Neural cell (in vitro differentiated cells): ENCODE measurements around the gene RPS16. TPM values are rescaled to one million over a fixed set of nuclear protein-coding genes. Genes with fewer than 3 reads are reported as not detected.

Experiments used
- H2AFZ ChIP-seq: fragments of 200-600, 300-800 bp; sonication (generic), shearing (Covaris generic); 2 replicates; pipeline ENCODE4 v1.6.0; 2014; ENCODE audit warnings: low read depth, mild to moderate bottlenecking, antibody characterized with exemption, low read length, moderate library complexity
- H3F3A ChIP-seq: fragments of 200-600 bp; shearing (Covaris generic); 2 replicates; pipeline ENCODE4 v1.6.1; 2016; ENCODE audit warnings: mild to moderate bottlenecking, moderate library complexity, mixed read lengths, antibody characterized with exemption, low read length; ENCODE audit not compliant: insufficient read depth, poor library complexity, severe bottlenecking
- H3K27ac ChIP-seq: fragments of 200-600, 300-800 bp; sonication (generic), shearing (Covaris generic); 2 replicates; pipeline ENCODE4 v1.5.1; 2014; ENCODE audit warnings: mild to moderate bottlenecking, low read length, moderate library complexity
- H3K27me3 ChIP-seq: fragments of 300-800, 200-600 bp; sonication (generic), shearing (Covaris generic); 2 replicates; pipeline ENCODE4 v1.6.0; 2014; ENCODE audit warnings: mild to moderate bottlenecking, low read depth, low read length, moderate library complexity; ENCODE audit not compliant: insufficient read depth
- H3K36me3 ChIP-seq: fragments of 300-800, 200-600 bp; sonication (generic), shearing (Covaris generic); 2 replicates; pipeline ENCODE4 v1.5.1; 2014; ENCODE audit warnings: mild to moderate bottlenecking, antibody characterized with exemption, low read length, moderate library complexity; ENCODE audit not compliant: insufficient read depth
- H3K4me2 ChIP-seq: fragments of 300-800, 200-600 bp; sonication (generic), shearing (Covaris generic); 2 replicates; pipeline ENCODE4 v1.6.0; 2014; ENCODE audit warnings: mild to moderate bottlenecking, low read length
- H3K4me3 ChIP-seq: fragments of 300-800, 200-600 bp; sonication (generic), shearing (Covaris generic); 2 replicates; pipeline ENCODE4 v1.5.1; 2014; ENCODE audit warnings: mild to moderate bottlenecking, low read length, moderate library complexity
- H3K79me2 ChIP-seq: fragments of 200-600 bp; shearing (Covaris generic); replicated peaks from 2 replicates; pipeline ENCODE4 v1.6.0; 2014; ENCODE audit warnings: mild to moderate bottlenecking, low read length, moderate library complexity; ENCODE audit not compliant: insufficient read depth
- H3K9ac ChIP-seq: fragments of 300-800, 200-600 bp; sonication (generic), shearing (Covaris generic); 2 replicates; pipeline ENCODE4 v1.6.1; 2016; ENCODE audit warnings: mild to moderate bottlenecking, low read length, mixed read lengths
- H3K9me2 ChIP-seq: fragments of 200-600 bp; shearing (Covaris generic); 2 replicates; pipeline ENCODE4 v1.6.1; 2016; ENCODE audit warnings: mild to moderate bottlenecking, low read length, mixed read lengths; ENCODE audit not compliant: insufficient read depth
- H3K9me3 ChIP-seq: fragments of 200-600, 300-800 bp; sonication (generic), shearing (Covaris generic); 2 replicates; pipeline ENCODE4 v1.6.1; 2016; ENCODE audit warnings: mild to moderate bottlenecking, mixed run types, low read length, moderate library complexity, mixed read lengths
- H4K20me1 ChIP-seq: fragments of 200-600 bp; shearing (Covaris generic); 2 replicates; pipeline ENCODE4 v1.6.1; 2016; ENCODE audit warnings: mild to moderate bottlenecking, mixed run types; ENCODE audit not compliant: insufficient read depth
- EP300 ChIP-seq: fragments of 450-650 bp; conservative IDR thresholded peaks from 2 replicates; pipeline ENCODE4 v1.6.1; 2014; ENCODE audit warnings: antibody characterized with exemption, mild to moderate bottlenecking, moderate library complexity; ENCODE audit not compliant: poor library complexity, severe bottlenecking
- EZH2 ChIP-seq: fragments of 200-600, 300-800 bp; shearing (Covaris generic), sonication (generic); IDR thresholded peaks from 2 replicates; pipeline ENCODE4 v1.6.1; 2014; ENCODE audit warnings: antibody characterized with exemption, low read length, borderline replicate concordance, mild to moderate bottlenecking; ENCODE audit not compliant: insufficient read depth, poor library complexity, severe bottlenecking
- MXI1 ChIP-seq: fragments of 450-650 bp; conservative IDR thresholded peaks from 2 replicates; pipeline ENCODE4 v1.6.1; 2014; ENCODE audit warnings: antibody characterized with exemption, mild to moderate bottlenecking; ENCODE audit not compliant: poor library complexity, severe bottlenecking
- POLR2AphosphoS5 ChIP-seq: IDR thresholded peaks from 2 replicates; pipeline ENCODE4 v1.6.1; 2012
- RAD21 ChIP-seq: fragments of 450-650 bp; conservative IDR thresholded peaks from 2 replicates; pipeline ENCODE4 v1.6.1; 2014; ENCODE audit warnings: antibody characterized with exemption, mild to moderate bottlenecking, moderate library complexity
- SMC3 ChIP-seq: fragments of 450-650 bp; conservative IDR thresholded peaks from 2 replicates; pipeline ENCODE4 v1.6.1; 2014; ENCODE audit warnings: antibody characterized with exemption, mild to moderate bottlenecking, moderate library complexity; ENCODE audit not compliant: poor library complexity
- TAF1 ChIP-seq: IDR thresholded peaks from 2 replicates; pipeline ENCODE4 v1.6.1; 2012; ENCODE audit warnings: low read depth
- polyA plus RNA-seq: library from polyadenylated mRNA; depleted of rRNA; stranded (reverse); fragments of >200 nt; gene quantifications from 2 replicates; pipeline ENCODE4 v1.2.3, GENCODE V29; 2014
- TF ChIP-seq, protein P1 (sequence below): fragments of 450-650 bp; IDR thresholded peaks from 2 replicates; pipeline ENCODE4 v1.5.1; 2014; ENCODE audit warnings: antibody characterized with exemption, mild to moderate bottlenecking, moderate library complexity; ENCODE audit not compliant: poor library complexity, severe bottlenecking
- TF ChIP-seq, protein P2 (sequence below): IDR thresholded peaks from 2 replicates; pipeline ENCODE4 v1.6.1; 2012; ENCODE audit warnings: borderline replicate concordance

RPS16 gene
- polyA plus RNA-seq, 1 donor from 2014 or later: 22.6 TPM

DNA sequence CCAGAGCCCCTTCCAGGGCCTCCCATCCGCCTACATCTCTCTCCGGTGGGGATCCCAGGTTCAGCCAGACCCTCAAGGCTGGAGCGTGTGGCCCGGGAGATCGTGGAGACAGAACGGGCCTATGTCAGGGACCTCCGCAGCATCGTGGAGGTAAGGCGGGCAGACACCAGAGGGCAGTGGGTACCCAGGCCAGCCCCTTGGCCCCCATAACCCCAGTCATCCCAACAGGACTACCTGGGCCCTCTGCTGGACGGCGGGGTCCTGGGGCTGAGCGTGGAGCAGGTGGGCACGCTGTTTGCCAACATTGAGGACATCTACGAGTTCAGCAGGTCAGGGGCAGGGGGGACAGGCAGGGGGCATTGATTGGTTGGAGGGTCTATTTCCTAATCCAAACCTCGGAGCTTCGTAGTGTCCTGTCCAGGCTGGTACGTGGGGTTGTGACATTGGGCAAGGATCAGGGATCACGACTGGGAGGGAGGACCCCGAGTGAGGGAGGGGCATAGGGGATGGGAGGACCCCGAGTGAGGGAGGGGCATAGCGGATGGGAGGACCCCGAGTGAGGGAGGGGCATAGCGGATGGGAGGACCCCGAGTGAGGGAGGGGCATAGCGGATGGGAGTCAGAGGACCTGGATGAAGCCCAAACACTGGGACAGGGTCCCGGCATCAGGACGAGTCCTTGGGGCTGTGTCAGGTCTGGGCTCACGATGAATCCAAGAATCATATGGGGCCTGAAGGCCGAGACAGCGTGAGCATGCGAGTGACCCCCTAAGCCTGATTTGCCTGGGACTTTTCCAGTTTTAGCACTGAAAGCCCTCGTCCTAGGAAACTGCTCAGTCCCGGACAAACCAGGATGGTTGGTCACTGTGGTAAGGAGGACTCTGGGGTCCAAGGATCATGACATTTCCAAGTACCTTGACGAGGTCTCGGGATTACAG lies 20.4 kb downstream of the RPS16 start:
- Histone ChIP-seq H3K79me2 (peaks cover 27% of the 10 kb centered on the region), H3F3A (no peaks in the 10 kb centered on the region), H3K4me2 (peak overlapping the region; percentile 97), H3K9me3 (no peaks in the 10 kb centered on the region), H2AFZ (no peak overlapping the region), H3K9ac (peak overlapping the region; percentile 100), H3K27ac (no peak overlapping the region), H3K27me3 (peaks cover 3% of the 10 kb centered on the region), H4K20me1 (no peaks in the 10 kb centered on the region), H3K36me3 (no peaks in the 10 kb centered on the region), H3K4me3 (peak overlapping the region; percentile 89), H3K9me2 (no peaks in the 10 kb centered on the region)
- TF ChIP-seq, protein P1, sequence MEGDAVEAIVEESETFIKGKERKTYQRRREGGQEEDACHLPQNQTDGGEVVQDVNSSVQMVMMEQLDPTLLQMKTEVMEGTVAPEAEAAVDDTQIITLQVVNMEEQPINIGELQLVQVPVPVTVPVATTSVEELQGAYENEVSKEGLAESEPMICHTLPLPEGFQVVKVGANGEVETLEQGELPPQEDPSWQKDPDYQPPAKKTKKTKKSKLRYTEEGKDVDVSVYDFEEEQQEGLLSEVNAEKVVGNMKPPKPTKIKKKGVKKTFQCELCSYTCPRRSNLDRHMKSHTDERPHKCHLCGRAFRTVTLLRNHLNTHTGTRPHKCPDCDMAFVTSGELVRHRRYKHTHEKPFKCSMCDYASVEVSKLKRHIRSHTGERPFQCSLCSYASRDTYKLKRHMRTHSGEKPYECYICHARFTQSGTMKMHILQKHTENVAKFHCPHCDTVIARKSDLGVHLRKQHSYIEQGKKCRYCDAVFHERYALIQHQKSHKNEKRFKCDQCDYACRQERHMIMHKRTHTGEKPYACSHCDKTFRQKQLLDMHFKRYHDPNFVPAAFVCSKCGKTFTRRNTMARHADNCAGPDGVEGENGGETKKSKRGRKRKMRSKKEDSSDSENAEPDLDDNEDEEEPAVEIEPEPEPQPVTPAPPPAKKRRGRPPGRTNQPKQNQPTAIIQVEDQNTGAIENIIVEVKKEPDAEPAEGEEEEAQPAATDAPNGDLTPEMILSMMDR: no peak
- TF ChIP-seq MXI1: no peak
- TF ChIP-seq EP300: no peak
- TF ChIP-seq, protein P2, sequence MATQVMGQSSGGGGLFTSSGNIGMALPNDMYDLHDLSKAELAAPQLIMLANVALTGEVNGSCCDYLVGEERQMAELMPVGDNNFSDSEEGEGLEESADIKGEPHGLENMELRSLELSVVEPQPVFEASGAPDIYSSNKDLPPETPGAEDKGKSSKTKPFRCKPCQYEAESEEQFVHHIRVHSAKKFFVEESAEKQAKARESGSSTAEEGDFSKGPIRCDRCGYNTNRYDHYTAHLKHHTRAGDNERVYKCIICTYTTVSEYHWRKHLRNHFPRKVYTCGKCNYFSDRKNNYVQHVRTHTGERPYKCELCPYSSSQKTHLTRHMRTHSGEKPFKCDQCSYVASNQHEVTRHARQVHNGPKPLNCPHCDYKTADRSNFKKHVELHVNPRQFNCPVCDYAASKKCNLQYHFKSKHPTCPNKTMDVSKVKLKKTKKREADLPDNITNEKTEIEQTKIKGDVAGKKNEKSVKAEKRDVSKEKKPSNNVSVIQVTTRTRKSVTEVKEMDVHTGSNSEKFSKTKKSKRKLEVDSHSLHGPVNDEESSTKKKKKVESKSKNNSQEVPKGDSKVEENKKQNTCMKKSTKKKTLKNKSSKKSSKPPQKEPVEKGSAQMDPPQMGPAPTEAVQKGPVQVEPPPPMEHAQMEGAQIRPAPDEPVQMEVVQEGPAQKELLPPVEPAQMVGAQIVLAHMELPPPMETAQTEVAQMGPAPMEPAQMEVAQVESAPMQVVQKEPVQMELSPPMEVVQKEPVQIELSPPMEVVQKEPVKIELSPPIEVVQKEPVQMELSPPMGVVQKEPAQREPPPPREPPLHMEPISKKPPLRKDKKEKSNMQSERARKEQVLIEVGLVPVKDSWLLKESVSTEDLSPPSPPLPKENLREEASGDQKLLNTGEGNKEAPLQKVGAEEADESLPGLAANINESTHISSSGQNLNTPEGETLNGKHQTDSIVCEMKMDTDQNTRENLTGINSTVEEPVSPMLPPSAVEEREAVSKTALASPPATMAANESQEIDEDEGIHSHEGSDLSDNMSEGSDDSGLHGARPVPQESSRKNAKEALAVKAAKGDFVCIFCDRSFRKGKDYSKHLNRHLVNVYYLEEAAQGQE: no peak
- TF ChIP-seq POLR2AphosphoS5: no peak
- TF ChIP-seq SMC3: no peak

DNA sequence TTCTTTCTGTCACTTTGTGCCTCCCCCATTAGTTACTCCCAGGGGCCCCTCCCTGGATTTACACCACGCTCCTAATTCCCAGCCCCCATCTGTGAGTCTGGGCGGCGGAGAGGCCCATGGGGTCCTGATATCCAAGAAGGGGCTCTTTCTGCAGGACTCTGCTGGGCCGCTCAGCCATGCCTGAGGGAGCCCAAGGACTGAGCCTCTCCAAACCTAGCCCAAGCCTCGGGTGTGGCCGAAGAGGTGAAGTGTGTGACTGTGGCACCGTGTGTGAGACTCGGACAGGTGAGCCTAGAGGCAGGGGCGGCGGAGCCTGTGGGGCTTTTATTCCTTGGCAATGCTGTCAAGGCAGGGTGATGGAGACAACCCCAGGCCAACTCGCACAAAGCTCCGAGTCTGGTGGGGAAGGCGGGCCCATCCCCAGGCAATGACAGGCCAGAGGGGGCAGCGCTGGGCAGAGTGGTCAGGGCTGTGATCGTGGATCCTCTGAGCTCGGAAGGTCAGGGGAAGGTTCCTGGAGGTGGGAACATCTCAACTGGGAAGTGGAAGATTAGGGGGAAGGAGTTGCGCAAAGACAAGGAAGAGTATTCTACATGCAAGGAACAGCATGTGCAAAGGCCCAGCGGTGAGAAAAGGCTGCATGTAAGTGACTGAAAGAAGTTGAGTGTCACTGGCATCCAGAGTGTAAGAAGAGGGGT lies 21.7 kb downstream of the RPS16 start:
- TF ChIP-seq EZH2: no peak
- TF ChIP-seq POLR2AphosphoS5: peak; percentile 26
- no peak for TF ChIP-seq SMC3
- TF ChIP-seq, protein P1: peak; percentile 33
- TF ChIP-seq RAD21: no peak
- TF ChIP-seq, protein P2: peak; percentile 60
- TF ChIP-seq MXI1: peak; percentile 27
- TF ChIP-seq TAF1: peak; percentile 30
- no peak for TF ChIP-seq EP300
- Histone ChIP-seq H3K9me2 (no peaks in the 10 kb centered on the region), H3K9ac (peak overlapping the region; percentile 100), H3K27ac (peak overlapping the region; percentile 99), H3K9me3 (no peaks in the 10 kb centered on the region), H3K4me3 (peak overlapping the region; percentile 89), H2AFZ (peak overlapping the region; percentile 73), H3K36me3 (no peaks in the 10 kb centered on the region), H3K27me3 (peaks cover 16% of the 10 kb centered on the region), H3K79me2 (peaks cover 27% of the 10 kb centered on the region), H4K20me1 (no peaks in the 10 kb centered on the region), H3F3A (no peaks in the 10 kb centered on the region), H3K4me2 (peak overlapping the region; percentile 97)
